Nephron progenitor cell (in vitro differentiated cells): ENCODE data around the gene ATP8A1.

Source experiments
- DNase-seq: peaks from one replicate; pipeline ENCODE4 v3.0.0; 2021
- H3K27ac Mint-ChIP-seq: 2 replicates; pipeline ENCODE4 v1.8.0; 2021; ENCODE audit warnings: mild to moderate bottlenecking, moderate library complexity, mixed read lengths
- H3K27me3 Mint-ChIP-seq: 2 replicates; pipeline ENCODE4 v1.8.0; 2021; ENCODE audit warnings: mild to moderate bottlenecking, low read depth, mixed read lengths; ENCODE audit not compliant: poor library complexity
- H3K36me3 Mint-ChIP-seq: 2 replicates; pipeline ENCODE4 v1.8.0; 2021; ENCODE audit warnings: low read depth, mixed read lengths
- H3K4me1 Mint-ChIP-seq: 2 replicates; pipeline ENCODE4 v1.8.0; 2021; ENCODE audit warnings: mixed read lengths
- H3K4me3 Mint-ChIP-seq: 2 replicates; pipeline ENCODE4 v1.8.0; 2021; ENCODE audit warnings: mild to moderate bottlenecking, moderate library complexity, mixed read lengths
- H3K9me3 Mint-ChIP-seq: 2 replicates; pipeline ENCODE4 v1.8.0; 2021; ENCODE audit warnings: mild to moderate bottlenecking, moderate library complexity, mixed read lengths
- CTCF ChIP-seq: fragments of 200-600 bp; sonication (generic); IDR thresholded peaks from 2 replicates; pipeline ENCODE4 v1.5.0; 2021; ENCODE audit warnings: antibody characterized with exemption

The ATP8A1 gene

DNA sequence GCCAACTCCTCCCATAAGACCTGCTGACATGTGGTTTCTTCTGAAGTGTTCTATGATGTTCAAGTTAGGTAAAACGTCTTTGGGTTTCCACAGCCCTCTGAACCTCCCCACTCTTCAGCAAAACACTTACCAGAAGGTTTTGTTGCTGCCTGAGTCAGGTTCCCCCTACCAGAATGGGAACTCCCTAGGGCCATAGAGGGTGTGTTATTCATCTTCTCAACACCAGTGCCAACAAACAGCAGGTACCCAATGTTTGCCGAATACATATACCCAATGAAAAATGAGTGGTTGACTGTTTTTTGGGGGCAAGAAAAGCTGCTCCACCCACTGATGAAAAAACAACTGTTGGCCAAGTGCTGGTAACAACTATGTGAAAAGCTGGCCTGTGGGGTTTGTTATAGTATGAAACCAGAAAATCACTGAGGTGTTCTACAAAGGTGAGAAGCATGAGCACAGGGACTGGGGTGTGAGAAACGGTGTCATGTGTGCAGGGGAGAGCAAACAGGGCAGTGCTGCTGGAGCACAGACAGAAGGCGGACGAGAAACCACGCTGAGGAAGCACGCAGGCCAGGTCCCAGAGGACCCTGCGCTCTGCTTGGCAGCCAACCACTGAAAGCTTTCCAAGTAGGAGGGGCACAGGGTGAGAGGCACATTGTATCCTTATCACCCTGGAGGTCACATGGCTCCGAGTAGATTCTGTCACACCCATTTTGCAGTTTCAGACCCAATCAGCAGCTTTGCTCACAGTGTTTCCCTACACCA is 28.8 kb downstream of the ATP8A1 start:
- Mint-ChIP-seq H3K9me3 (no peaks in the 10 kb centered on the region), H3K36me3 (no peaks in the 10 kb centered on the region), H3K4me1 (peaks cover 5% of the 10 kb centered on the region), H3K4me3 (no peak overlapping the region), H3K27me3 (no peaks in the 10 kb centered on the region), H3K27ac (no peak overlapping the region)
- TF ChIP-seq CTCF: no peak
- DNase-seq: no peak

DNA sequence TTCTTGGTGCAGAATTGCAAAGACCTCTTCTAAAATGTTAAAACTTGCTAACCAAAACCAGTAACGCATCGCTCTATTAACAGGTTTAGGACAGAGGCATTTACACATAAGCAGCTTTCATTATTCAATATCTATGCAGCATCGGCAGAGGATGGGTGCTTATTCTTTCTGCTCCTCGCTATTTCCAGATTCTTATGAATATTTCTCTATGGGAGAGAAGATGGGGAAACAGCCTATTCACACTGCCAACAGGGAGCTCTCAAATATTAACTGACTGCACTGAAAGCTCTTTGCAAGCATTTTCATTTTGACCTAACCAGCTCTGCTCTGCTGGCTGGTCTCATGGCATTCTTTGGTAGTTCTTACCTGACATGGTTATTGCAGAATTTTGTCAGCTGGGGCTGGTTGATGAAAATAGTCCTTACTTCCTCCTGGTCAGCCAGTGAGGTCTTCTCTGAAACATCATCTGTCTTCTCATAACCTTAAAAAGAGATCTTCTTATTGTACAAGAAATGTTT is 30.2 kb downstream of the ATP8A1 start:
- Mint-ChIP-seq H3K4me1 (peaks cover 5% of the 10 kb centered on the region), H3K27me3 (no peaks in the 10 kb centered on the region)
- TF ChIP-seq CTCF: no peak

GRCh38 chr4:42625329-42625728 is 31.6 kb downstream of the ATP8A1 start:
- no peak overlapping the region for H3K27ac Mint-ChIP-seq
- TF ChIP-seq CTCF: no peak
- H3K9me3 Mint-ChIP-seq: no peaks in the 10 kb centered on the region
- no peak overlapping the region for H3K4me3 Mint-ChIP-seq
- no peaks in the 10 kb centered on the region for H3K27me3 Mint-ChIP-seq
- H3K36me3 Mint-ChIP-seq: no peaks in the 10 kb centered on the region
- peaks cover 5% of the 10 kb centered on the region for H3K4me1 Mint-ChIP-seq
- no peak for DNase-seq

More for the DNA sequence above, 30.2 kb downstream of the ATP8A1 start:
- no peak for DNase-seq
- Mint-ChIP-seq H3K27ac (no peak overlapping the region), H3K4me3 (no peak overlapping the region), H3K9me3 (no peaks in the 10 kb centered on the region), H3K36me3 (no peaks in the 10 kb centered on the region)

DNA sequence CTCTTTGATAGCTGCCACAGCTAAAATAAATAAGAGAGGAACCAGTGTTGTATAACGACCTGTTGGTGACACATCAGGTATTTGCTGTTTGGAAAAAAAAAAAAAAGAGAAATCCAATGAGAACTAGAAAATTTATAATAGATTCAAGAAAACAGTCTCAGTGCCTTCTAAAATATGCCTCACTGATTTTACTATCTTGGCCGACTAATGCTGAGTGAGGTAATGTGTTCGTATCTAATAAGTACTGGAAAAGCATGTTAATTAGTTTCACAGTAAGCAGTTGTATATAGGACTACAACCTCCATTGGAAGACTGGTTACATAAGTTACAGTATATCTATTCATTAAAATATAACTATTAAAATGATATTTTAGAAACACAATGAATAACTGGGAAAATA is 32.4 kb downstream of the ATP8A1 start:
- H3K27ac Mint-ChIP-seq: no peak overlapping the region
- DNase-seq: no peak
- H3K36me3 Mint-ChIP-seq: no peaks in the 10 kb centered on the region
- no peaks in the 10 kb centered on the region for H3K27me3 Mint-ChIP-seq
- TF ChIP-seq CTCF: no peak
- peaks cover 5% of the 10 kb centered on the region for H3K4me1 Mint-ChIP-seq
- no peak overlapping the region for H3K4me3 Mint-ChIP-seq
- no peaks in the 10 kb centered on the region for H3K9me3 Mint-ChIP-seq

DNA sequence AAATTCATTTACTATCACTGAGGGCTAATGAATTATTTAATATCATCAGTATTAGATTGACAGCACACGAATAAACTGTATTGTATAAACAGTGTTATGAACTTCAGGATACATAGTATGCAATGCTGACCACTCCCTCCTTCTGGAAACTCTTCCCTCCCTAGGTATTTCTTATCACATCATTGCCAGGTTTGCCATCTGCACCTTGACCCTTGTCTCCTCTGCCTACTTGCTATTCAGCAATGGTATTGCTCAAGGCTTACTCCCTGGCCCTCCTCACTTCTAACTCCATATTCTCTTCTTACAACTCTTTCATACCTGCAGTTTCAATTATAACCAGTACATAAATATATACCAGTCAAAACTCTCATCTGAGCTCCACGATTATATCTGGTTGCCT is 38.9 kb downstream of the ATP8A1 start:
- Mint-ChIP-seq H3K36me3 (no peaks in the 10 kb centered on the region), H3K9me3 (no peaks in the 10 kb centered on the region), H3K27me3 (peaks cover 4% of the 10 kb centered on the region), H3K4me3 (no peak overlapping the region), H3K27ac (no peak overlapping the region), H3K4me1 (no peaks in the 10 kb centered on the region)
- no peak for DNase-seq
- TF ChIP-seq CTCF: no peak

GRCh38 chr4:42617030-42617429 is 39.9 kb downstream of the ATP8A1 start:
- no peak for DNase-seq
- Mint-ChIP-seq H3K9me3 (no peaks in the 10 kb centered on the region), H3K27me3 (peaks cover 4% of the 10 kb centered on the region), H3K4me1 (no peaks in the 10 kb centered on the region), H3K4me3 (no peak overlapping the region), H3K36me3 (no peaks in the 10 kb centered on the region), H3K27ac (no peak overlapping the region)
- TF ChIP-seq CTCF: no peak
